Sigmoid colon (tissue), 7 donors: ENCODE results near the gene COL23A1. TPM values are rescaled to one million over a fixed set of nuclear protein-coding genes. Genes with fewer than 3 reads are reported as not detected.
A peak's percentile ranks its signal among the peaks of the same experiment; 100 is the strongest.

Source experiments
- DNase-seq: peaks from one replicate; pipeline ENCODE4 v3.0.0-alpha.2; 2019
- H3K27ac ChIP-seq, 4 donors: fragments of 200-600 bp; sonication (generic); one replicate each; pipeline ENCODE4 v1.5.1; 2016 to 2019; ENCODE audit warnings: mild to moderate bottlenecking in 1 of 4
- H3K27me3 ChIP-seq, 3 donors: fragments of 200-600 bp; sonication (generic); one replicate each; pipeline ENCODE4 v1.5.1; 2019; ENCODE audit warnings: mild to moderate bottlenecking in 1 of 3
- H3K36me3 ChIP-seq, 4 donors: fragments of 200-600 bp; sonication (generic); one replicate each; pipeline ENCODE4 v1.5.1; 2016 to 2019
- H3K4me1 ChIP-seq, 4 donors: fragments of 200-600 bp; sonication (generic); one replicate each; pipeline ENCODE4 v1.5.1; 2017 to 2019
- H3K4me3 ChIP-seq, 4 donors: fragments of 200-600 bp; sonication (generic); one replicate each; pipeline ENCODE4 v1.5.1; 2017 to 2019; ENCODE audit warnings: mild to moderate bottlenecking in 2 of 4, moderate library complexity in 1 of 4
- H3K9me3 ChIP-seq, 4 donors: fragments of 200-600 bp in 3 of 4; sonication (generic) in 3 of 4; one replicate each; pipeline versions ENCODE4 v1.5.1 to v1.6.1; 2013 to 2019
- CTCF ChIP-seq, 4 experiments: fragments of 450-650 bp in 3 of 4; fragments of 200-600 bp in 1 of 4; IDR thresholded peaks; one replicate each; pipeline ENCODE4 v1.5.1; 2016 to 2019; ENCODE audit warnings: antibody characterized with exemption in 4 of 4, mild to moderate bottlenecking in 3 of 4, moderate library complexity in 2 of 4
- EP300 ChIP-seq, 4 donors: sonication (generic); formaldehyde crosslinking; IDR thresholded peaks; one replicate each; pipeline ENCODE4 v1.6.1; 2017; ENCODE audit warnings: antibody characterized with exemption in 4 of 4
- POLR2A ChIP-seq, 2 donors: fragments of 450-650 bp; IDR thresholded peaks; one replicate each; pipeline ENCODE4 v1.6.1; 2016; ENCODE audit warnings: antibody characterized with exemption in 2 of 2, mild to moderate bottlenecking in 2 of 2, moderate library complexity in 2 of 2
- POLR2AphosphoS5 ChIP-seq, 4 donors: sonication (generic); formaldehyde crosslinking; IDR thresholded peaks; one replicate each; pipeline ENCODE4 v1.6.1; 2017; ENCODE audit warnings: antibody characterized with exemption in 4 of 4
- WGBS, 2 donors: extraction: QIAGEN DNeasy Blood & Tissue Kit; methylation state at CpG; one replicate each; pipeline ENCODE4 v1.1.7; 2013; 5-methylcytosine and 5-hydroxymethylcytosine counted together
- intact Hi-C: fragments of 100-400 bp; cut with DNase I; formaldehyde crosslinking; loops from one replicate; pipeline ENCODE4 v1.15.1; 2023
- polyA plus RNA-seq, 3 donors: library from polyadenylated mRNA; stranded (reverse); fragments of 200-250 nt; gene quantifications; one replicate each; pipeline ENCODE4 v1.2.3, GENCODE V29; 2013
- total RNA-seq, 4 donors: library from RNA; depleted of rRNA; stranded (reverse); fragments of >200 nt; gene quantifications; one replicate each; pipeline ENCODE4 v1.1.0, GENCODE V29; 2016
- donor health status: healthy with polysubstance abuse.
- donor health status: Bipolar disorder and iron deficiency.
- donor health status: healthy.

The COL23A1 gene
- total and polyA plus RNA-seq, 7 donors = 0.28 to 1.2 (median 0.57) TPM; not detected in 1

GRCh38 chr5:178297751-178298150 lies 292.4 kb downstream of the COL23A1 start:
- Histone ChIP-seq H3K4me1 (no peaks in the 10 kb centered on the region), H3K4me3 (no peak overlapping the region), H3K36me3 (no peaks in the 10 kb centered on the region), H3K27ac (no peak overlapping the region), H3K9me3 (no peaks in the 10 kb centered on the region), H3K27me3 (no peaks in the 10 kb centered on the region)
- intact Hi-C loops = no loop called here
- peak; percentile 33 for DNase-seq
- WGBS, 2 donors = 69 to 81% methylated on average over 8 of the region's 8 CpGs
- TF ChIP-seq POLR2A (IDR thresholded peaks at IDR 0.05) (no peak), EP300 (IDR thresholded peaks at IDR 0.05) (no peak), CTCF (IDR thresholded peaks at IDR 0.05) (no peak), POLR2AphosphoS5 (IDR thresholded peaks at IDR 0.05) (no peak)

GRCh38 chr5:178296066-178296465 lies 294.1 kb downstream of the COL23A1 start:
- H3K27ac ChIP-seq = no peak overlapping the region
- 74 to 82% methylated on average over 6 of the region's 6 CpGs for WGBS, 2 donors
- no peaks in the 10 kb centered on the region for H3K36me3 ChIP-seq
- peak; percentile 54 for DNase-seq
- TF ChIP-seq POLR2A (IDR thresholded peaks at IDR 0.05) (no peak), EP300 (IDR thresholded peaks at IDR 0.05) (no peak), POLR2AphosphoS5 (IDR thresholded peaks at IDR 0.05) (no peak), CTCF (IDR thresholded peaks at IDR 0.05) (no peak)
- H3K4me1 ChIP-seq = no peaks in the 10 kb centered on the region
- H3K27me3 ChIP-seq = peaks cover 0 to 5% (median 0%) of the 10 kb centered on the region in 3 donors
- no peak overlapping the region for H3K4me3 ChIP-seq
- intact Hi-C loops = no loop called here
- H3K9me3 ChIP-seq = no peaks in the 10 kb centered on the region

GRCh38 chr5:178295589-178295988 lies 294.6 kb downstream of the COL23A1 start:
- TF ChIP-seq POLR2A (IDR thresholded peaks at IDR 0.05) (no peak), EP300 (IDR thresholded peaks at IDR 0.05) (no peak), CTCF (IDR thresholded peaks at IDR 0.05) (no peak), POLR2AphosphoS5 (IDR thresholded peaks at IDR 0.05) (no peak)
- H3K4me1 ChIP-seq = no peaks in the 10 kb centered on the region
- no peak overlapping the region for H3K27ac ChIP-seq
- peaks cover 0 to 10% (median 2%) of the 10 kb centered on the region in 3 donors for H3K27me3 ChIP-seq
- H3K4me3 ChIP-seq = no peak overlapping the region
- no peak for DNase-seq
- no peaks in the 10 kb centered on the region for H3K9me3 ChIP-seq
- intact Hi-C loops = no loop called here
- H3K36me3 ChIP-seq = no peaks in the 10 kb centered on the region

GRCh38 chr5:178293815-178294214 lies 296.4 kb downstream of the COL23A1 start:
- intact Hi-C loops = no loop called here
- DNase-seq = peak; percentile 17
- H3K36me3 ChIP-seq = no peaks in the 10 kb centered on the region
- TF ChIP-seq POLR2A (IDR thresholded peaks at IDR 0.05) (no peak), CTCF (IDR thresholded peaks at IDR 0.05) (no peak), EP300 (IDR thresholded peaks at IDR 0.05) (no peak), POLR2AphosphoS5 (IDR thresholded peaks at IDR 0.05) (no peak)
- WGBS, 2 donors = 80 to 85% methylated on average over 7 of the region's 7 CpGs
- no peak overlapping the region for H3K4me3 ChIP-seq
- H3K9me3 ChIP-seq = no peaks in the 10 kb centered on the region
- H3K27ac ChIP-seq = no peak overlapping the region
- H3K27me3 ChIP-seq = peaks cover 0 to 12% (median 2%) of the 10 kb centered on the region in 3 donors
- no peaks in the 10 kb centered on the region for H3K4me1 ChIP-seq

GRCh38 chr5:178293400-178293799 lies 296.8 kb downstream of the COL23A1 start:
- intact Hi-C loops = no loop called here
- H3K27ac ChIP-seq = no peak overlapping the region
- TF ChIP-seq POLR2A (IDR thresholded peaks at IDR 0.05) (no peak), POLR2AphosphoS5 (IDR thresholded peaks at IDR 0.05) (no peak), CTCF (IDR thresholded peaks at IDR 0.05) (no peak), EP300 (IDR thresholded peaks at IDR 0.05) (no peak)
- no peaks in the 10 kb centered on the region for H3K4me1 ChIP-seq
- no peak overlapping the region for H3K4me3 ChIP-seq
- H3K27me3 ChIP-seq = peaks cover 0 to 12% (median 2%) of the 10 kb centered on the region in 3 donors
- 35 to 63% methylated on average over 6 of the region's 6 CpGs for WGBS, 2 donors
- H3K9me3 ChIP-seq = no peaks in the 10 kb centered on the region
- no peaks in the 10 kb centered on the region for H3K36me3 ChIP-seq
- DNase-seq = peak; percentile 42
